Hindlimb muscle (tissue), 1 donor: Measurements from ENCODE around the gene NCAPD3. TPM values are rescaled to one million over a fixed set of nuclear protein-coding genes. Genes with fewer than 3 reads are reported as not detected.
"Not testable (repeated sequence)": the region's sequence is repeated elsewhere in the genome, so short reads cannot be mapped to it uniquely, and the experiment has no call there.

ENCODE experiments used
- DNase-seq: peaks from one replicate; pipeline ENCODE4 v3.0.0-alpha.2; 2013
- polyA plus RNA-seq: library from polyadenylated mRNA; unstranded; fragments of 120-200 nt; gene quantifications from one replicate; pipeline ENCODE4 v1.2.1, GENCODE V29; 2013; ENCODE audit not compliant: insufficient read length

NCAPD3 gene
- polyA plus RNA-seq, 1 donor, result 13.9 TPM

GRCh38 chr11:134226806-134227325, 3.1 kb upstream of the NCAPD3 start:
- DNase-seq, result no peak

- peak; percentile 19 for DNase-seq
Observed at GRCh38 chr11:134224710-134225664, 1.2 kb upstream of the NCAPD3 start.

GRCh38 chr11:134223121-134223520, 646 bp downstream of the NCAPD3 start:
- DNase-seq, result no peak

GRCh38 chr11:134216816-134217215, 7.0 kb downstream of the NCAPD3 start:
- DNase-seq, result no peak

- no peak for DNase-seq
Observed at GRCh38 chr11:134215836-134216235, 7.9 kb downstream of the NCAPD3 start.

- DNase-seq, result no peak
Observed at GRCh38 chr11:134207538-134208239, 16.1 kb downstream of the NCAPD3 start.

GRCh38 chr11:134206185-134206584, 17.6 kb downstream of the NCAPD3 start:
- DNase-seq, result no peak

GRCh38 chr11:134205729-134206128, 18.0 kb downstream of the NCAPD3 start:
- DNase-seq, result no peak

- no peak for DNase-seq
Observed at GRCh38 chr11:134202661-134203060, 21.1 kb downstream of the NCAPD3 start.

GRCh38 chr11:134200688-134201087, 23.1 kb downstream of the NCAPD3 start:
- DNase-seq, result no peak

GRCh38 chr11:134199531-134199930, 24.2 kb downstream of the NCAPD3 start:
- DNase-seq, result no peak

- no peak for DNase-seq
Observed at GRCh38 chr11:134196756-134197155, 27.0 kb downstream of the NCAPD3 start.

GRCh38 chr11:134188092-134188491, 35.7 kb downstream of the NCAPD3 start:
- DNase-seq, result not testable (repeated sequence)

- no peak for DNase-seq
Observed at GRCh38 chr11:134181707-134182106, 42.1 kb downstream of the NCAPD3 start.

- no peak for DNase-seq
Observed at GRCh38 chr11:134178032-134178674, 45.6 kb downstream of the NCAPD3 start.

GRCh38 chr11:134176284-134176683, 47.5 kb downstream of the NCAPD3 start:
- DNase-seq, result no peak

- no peak for DNase-seq
Observed at GRCh38 chr11:134173296-134173695, 50.5 kb downstream of the NCAPD3 start.

- DNase-seq, result no peak
Observed at GRCh38 chr11:134171951-134172350, 51.8 kb downstream of the NCAPD3 start.

GRCh38 chr11:134170919-134171281, 52.9 kb downstream of the NCAPD3 start:
- DNase-seq, result no peak

GRCh38 chr11:134170177-134170918, 53.4 kb downstream of the NCAPD3 start:
- no peak for DNase-seq

GRCh38 chr11:134164490-134165370, 59.0 kb downstream of the NCAPD3 start:
- DNase-seq, result no peak
